Hindlimb muscle (tissue), 1 donor: ENCODE results near the gene STARD13. TPM values are rescaled to one million over a fixed set of nuclear protein-coding genes. Genes with fewer than 3 reads are reported as not detected.

ENCODE experiments used
- DNase-seq: peaks from one replicate; pipeline ENCODE4 v3.0.0-alpha.2; 2013
- polyA plus RNA-seq: library from polyadenylated mRNA; unstranded; fragments of 120-200 nt; gene quantifications from one replicate; pipeline ENCODE4 v1.2.1, GENCODE V29; 2013; ENCODE audit not compliant: insufficient read length

STARD13 gene
- polyA plus RNA-seq, 1 donor = 22.7 TPM

DNA sequence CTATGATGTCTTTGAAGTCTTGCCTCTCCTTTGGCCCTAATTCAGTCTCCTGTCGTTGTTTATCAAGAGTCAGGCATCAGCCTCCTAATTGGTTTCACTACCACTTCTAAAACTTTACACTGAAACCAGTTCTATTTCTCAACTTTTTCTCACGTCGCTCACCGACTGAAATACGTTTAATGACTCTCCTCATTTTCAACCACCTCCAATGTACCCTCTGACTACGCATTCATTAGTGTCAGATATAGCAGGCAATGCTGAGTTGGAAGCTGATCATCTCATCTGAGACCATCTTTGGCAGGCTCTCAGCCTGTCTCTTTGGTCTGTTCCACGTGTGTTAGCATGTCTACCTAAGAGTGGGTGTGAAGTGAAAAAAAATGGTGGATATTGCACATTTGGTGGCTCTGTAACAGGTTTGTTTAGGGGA, 141.2 kb downstream of the STARD13 start:
- DNase-seq = no peak

DNA sequence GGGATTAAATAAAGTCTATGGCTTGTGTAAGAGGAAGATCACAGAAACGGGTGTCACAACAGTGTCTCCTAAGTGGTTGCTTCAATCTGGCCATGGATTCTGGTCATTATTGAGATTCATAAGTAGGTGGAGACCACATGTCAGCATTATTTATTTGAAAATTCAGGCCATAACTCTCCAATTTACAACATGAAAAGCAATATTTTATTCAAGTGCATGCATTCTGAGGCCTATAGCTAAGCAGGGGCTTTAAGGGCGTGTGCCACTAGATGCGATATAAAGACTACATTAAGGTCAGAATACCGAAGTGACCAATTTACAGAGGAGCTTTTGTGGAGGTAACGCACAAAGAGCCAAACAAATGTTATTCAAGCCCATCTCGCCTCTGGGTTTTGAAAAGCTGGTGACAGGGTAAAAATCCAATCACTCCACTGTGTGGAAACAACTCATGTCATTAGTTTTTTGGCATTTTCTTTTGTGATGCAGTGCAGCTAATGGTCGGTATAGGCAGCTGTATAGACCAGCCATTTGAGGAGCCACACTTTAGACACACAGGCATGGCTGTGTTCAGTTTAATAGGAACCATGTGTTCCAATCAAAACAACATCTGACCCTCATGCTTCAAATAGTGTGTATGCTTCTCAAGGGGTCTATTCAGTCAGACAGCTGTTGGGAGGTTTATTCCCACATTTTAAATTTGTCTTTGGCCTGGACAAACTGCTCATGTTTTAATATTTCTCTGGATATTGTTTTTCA, 145.6 kb downstream of the STARD13 start:
- DNase-seq = peak; percentile 53

DNA sequence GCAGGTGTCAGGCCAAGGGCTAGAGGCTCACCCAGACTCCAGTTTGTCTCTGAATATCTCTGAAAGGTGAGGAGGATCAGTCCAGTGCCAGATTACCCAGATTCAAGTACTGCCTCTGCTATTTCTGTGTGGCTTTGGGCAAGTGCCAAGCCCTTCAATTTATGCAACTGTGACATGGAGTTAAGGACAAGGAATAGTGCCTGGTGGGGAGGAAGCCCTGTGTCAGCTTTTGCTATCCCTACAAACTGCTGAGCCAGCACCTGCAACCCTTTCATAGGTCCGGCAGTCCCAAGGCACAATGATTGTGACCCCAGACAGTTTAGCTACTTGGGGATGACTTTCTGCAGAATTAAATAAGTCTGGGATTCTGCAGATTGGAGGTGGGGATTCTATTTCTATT, 146.4 kb downstream of the STARD13 start:
- peak; percentile 59 for DNase-seq

DNA sequence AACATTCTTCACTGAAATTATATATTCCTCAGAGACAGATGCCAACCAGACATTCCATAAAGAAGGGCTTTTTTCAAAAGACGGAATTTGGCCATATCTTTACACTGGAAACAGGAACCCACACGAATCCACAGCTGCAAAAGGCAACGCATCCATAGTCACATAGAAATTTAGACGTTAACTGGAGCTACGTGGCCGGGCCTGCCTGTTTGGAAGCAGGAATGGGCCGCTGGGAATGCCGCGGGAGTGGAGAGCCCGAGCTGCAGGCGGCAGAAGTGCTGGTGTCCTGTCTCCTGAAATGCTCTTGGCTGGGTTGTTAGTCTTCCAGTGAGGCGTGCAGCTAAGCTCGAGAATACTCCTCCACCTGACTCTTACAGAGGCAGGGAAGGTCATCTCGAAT, 147.1 kb downstream of the STARD13 start:
- DNase-seq = peak; percentile 51

DNA sequence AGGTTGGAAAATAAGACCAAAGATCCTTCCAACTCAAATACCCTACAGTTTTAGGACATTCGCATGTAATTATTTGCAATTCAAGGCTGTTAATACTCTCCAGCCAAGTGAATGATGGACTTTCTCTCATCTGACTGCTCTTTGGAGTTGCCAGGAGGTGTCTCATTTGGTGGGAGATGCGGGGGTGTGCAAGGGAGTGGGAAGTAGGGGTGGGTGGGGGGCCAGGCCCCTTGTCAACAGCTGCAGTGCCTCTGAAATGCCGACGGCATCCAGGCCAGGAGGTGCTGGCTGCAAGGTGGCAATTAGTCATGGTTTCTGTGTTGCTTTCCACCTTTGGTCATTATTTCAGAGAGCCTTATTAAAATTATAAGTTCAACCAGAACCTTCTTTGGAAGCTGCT, 147.8 kb downstream of the STARD13 start:
- no peak for DNase-seq

DNA sequence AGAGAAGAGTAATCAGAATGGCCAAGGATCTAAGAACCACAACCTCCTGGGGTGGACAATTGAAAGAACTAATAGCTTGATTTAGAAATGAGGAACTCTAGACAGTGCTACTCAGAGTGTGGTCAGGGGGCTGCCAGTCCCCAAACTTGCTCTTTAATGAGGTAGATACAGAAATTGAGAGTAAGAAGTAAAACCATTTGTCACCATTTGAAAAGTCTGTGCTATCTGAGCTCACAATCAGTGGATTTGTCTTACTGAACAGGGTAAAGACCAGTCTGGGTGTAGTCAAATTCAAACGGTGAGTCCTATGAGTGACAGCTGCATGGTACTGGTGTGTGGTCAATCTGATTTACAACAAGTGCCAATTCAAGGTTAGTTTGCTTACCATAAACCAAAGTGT, 150.5 kb downstream of the STARD13 start:
- DNase-seq = no peak

DNA sequence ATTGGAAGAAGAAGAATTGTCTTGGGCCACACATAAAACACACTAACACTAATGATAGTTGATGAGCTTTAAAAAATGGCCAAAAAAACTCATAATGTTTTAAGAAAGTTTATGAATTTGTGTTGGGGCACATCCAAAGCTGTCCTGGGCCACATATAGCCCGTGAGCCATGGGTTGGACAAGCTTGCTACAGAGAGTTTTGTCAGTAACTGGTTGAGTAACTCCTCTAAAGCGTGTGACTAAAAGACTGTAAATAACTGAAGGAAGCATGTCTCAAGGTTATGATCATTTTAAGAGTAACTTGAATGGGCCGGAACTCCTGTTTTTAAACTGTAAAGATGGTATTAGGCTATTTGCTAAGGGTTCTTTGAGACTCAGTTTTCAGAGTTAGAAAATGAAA, 151.3 kb downstream of the STARD13 start:
- no peak for DNase-seq

DNA sequence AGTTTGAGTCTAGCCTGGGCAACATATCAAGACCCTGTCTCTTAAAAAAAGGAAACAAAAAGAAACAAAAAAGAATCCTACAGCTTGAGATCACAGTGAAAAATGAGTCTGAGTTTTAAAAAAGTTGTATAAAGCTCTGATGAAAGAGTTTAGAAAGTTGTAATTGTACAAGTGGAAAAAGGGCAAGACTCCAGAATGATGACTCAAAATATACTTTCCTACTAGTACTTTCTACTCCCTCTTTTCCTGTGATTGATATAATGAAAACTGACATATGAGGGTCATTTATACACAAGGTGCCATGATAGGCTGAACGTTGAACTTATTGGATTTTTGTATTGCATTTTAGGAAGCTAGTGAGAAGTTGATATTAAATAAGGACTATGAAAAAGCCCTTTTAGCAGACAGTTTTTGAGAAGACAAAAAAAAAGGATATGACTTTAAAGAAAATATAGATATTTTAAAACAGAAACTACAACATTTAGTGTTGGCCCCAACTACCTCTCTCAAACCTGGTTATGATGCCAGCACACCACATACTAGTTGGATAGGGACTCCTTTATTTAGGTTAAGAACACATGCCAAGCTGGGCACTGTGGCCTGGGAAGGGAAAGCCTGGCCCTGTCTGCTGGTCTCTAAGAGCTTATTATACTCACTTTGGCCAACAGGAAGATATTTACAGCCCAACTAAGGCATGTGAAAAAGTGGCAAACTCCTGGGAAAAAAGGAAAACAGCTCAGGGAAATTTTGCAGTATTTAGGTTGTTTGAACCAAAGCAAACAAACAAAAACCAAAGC, 152.7 kb downstream of the STARD13 start:
- no peak for DNase-seq

DNA sequence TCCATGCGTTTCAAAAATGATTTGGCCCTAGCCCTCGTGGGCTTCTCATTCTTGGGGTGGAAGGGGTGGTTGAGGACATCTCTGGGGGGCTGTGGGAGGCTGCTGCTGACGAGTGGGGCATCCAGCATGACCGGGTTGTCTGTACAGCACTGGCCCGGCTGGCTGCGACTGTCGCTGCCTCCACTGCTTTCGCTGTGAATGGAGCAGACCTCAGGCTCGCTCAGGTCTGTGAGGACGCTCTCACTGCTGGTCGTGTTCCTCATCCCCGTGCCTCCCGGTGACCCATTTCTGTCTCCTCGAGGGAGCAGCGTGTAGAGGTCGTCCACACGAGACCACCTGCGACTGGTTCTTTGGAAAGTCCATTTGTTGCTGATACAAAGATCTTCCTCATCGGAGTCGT, 155.7 kb downstream of the STARD13 start:
- no peak for DNase-seq

DNA sequence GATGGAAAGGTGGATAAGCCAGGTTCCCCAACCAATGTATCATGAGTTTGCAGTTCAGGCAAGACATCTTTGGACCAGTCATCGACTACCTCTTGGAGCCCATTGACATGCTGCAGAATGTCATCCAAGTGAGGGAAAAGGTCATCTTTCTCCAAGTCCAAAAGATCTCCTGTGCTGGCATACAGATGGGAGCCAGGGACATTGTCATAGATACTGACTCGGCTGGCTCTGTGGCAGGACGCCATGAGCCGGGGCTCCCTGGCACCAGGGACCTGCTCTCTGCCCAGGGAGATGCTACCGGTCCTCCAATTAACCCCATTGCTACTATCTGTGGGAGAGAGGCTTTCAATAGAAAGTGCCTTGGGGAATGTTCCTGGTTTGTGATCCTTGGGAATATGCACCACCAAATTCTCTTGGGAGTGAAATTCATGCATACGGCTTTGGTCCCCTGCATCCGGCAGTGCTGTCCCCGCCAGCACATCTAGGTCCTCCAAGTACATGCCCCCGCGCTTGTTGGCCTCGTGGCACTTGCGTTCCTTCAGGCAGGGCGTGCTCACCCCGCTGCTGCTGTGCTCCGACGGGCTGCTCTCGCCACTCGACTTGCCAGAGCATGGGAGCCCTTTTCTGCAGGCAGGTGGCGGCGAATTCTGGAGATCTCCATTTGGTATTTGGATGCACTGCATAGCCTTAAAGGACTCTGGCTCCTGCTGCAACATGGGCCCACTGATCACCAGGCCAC, 156.3 kb downstream of the STARD13 start:
- DNase-seq = no peak

DNA sequence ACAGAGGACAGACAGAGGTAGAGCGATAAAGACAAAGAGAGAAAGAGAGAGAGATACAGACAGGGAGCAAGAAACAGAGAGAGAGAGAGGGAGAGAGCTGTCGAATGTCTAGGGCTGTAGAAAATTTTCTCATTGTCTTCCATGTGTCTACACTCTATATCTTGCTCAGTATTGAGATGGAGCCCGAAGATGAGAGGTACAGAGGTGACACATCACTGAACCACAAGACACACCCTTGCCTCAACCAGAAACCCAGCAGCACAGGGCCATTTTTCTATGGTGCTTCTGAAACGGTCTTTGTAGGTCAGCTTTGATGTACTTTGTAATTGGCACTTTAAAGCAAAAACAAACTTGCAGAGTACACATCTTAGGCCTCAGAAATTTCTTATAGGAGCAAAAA, 157.4 kb downstream of the STARD13 start:
- DNase-seq = no peak

DNA sequence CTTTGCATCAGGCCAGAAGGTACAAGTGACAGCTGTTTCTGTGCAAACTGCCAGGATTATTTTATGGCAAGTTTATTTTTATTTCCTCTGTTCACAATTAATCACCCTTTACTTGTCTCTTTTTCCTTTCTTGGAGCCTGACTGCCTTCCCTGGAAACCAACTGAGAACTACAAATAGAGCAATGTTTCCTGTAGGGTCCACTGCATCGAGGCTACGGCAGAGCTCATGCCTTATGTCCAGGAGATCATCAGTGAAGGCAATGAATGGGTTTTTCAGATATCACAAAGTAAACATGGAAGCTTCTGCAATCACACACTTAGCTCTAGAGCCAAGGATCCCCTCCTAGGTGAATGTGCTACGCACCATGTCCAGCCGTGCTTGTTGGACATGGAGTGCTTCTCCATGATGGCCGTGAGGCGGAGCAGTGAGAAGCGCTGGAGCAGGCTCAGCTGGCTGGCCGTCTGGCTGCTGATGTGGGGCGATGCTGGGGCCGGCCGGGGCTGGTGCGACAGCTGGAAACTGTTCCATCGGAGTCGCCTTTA, 158.5 kb downstream of the STARD13 start:
- DNase-seq = no peak

DNA sequence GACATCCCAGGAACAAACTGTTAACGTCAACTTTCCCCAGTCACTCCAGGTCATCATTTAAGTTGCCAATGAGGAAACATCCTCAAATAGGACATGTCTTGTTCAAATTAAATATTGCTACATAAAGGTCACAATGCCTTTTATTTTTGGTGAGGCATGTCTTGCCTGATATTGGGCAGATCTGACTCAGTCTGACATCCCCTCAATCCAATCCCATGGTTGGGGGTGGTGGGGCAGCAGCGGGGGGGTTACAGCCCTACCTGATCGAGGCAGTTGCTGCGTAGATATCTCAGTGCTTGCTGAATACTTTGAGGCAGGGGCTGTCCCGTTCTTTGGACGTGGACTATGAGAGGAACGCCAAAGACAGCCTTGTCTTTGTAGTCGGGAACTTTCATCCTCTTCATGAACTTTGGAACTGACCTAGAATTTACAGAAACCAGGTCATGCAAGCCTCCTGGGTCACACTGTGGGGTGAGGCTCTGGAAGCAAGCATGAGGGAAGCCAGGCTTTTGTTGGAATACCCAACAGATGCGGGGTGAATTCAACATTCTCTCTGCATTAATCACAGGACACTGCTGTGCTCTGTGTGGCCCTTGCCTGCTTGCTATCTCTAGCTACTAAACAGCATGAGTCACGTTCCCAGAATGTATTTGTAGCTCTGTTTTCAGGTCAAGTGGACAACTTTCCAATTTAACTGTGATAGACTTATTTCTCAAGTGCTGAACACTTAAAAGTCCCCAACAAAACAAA, 159.6 kb downstream of the STARD13 start:
- no peak for DNase-seq

DNA sequence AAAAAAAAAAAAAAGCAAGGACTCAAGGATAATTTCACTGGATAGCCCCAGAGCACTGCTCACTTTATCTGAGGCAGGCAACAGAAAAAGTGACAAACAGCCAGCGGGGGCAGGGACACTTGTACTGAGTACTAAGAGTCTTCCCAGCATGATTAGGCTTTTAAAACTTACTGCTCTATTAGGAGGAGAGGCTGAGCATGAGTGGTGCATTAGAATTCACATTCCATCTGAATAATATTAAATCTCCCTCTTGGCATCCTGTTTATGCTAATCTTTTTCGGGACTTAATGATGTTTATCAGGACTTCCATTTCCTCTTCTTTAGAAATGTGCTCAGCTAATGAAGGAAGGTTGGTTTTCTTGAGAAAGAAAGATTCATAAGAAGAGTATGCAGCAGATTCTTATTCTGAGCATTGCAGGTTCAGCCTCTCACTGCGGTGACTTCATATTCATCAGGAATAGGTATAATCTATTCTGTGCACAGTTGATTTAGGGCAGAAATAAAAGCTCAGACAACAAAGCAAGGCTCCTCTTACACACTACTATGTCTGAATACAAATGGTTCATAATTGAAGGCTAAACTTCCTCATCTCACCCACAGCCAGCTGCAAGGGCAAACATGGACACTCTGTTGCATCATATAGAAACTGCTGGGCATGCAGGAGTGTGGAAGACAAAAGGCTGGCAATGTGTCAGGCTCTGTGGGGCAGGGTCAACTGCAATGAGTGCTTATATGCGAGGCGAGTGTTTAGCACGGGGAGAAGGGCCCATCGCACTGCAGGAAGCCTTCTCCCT, 162.3 kb downstream of the STARD13 start:
- no peak for DNase-seq

DNA sequence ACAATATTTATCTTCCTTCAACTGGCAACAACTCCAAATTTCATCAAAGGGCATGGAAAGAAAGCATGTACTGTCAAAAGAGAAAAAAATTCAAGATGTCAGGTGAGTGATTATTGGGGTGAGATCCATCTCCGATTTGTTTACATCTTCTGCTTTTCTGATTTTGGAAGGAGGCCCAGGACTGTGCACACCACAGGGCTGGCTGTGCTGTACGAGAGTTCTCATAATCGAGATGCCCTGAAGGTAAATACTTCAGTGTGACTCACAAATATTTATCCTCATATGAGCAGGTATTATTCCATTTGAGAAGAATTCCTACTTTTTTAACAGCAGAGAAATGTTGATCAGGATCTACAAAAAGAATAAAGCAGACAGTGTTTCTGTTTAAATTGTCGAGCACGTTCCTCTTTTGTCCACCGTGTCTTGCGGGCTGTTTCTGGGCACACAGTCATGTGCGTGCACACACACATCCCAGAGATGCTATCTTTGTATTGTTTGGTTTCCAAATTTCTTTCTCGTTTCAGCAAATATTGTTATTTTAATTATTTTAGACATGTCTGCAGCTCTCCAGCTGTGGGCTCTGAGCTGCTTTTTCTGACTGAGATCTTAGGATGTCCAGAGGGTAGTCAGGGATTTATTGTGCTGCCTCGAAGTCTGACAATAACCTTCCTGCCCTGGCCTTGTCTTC, 165.6 kb downstream of the STARD13 start:
- no peak for DNase-seq

DNA sequence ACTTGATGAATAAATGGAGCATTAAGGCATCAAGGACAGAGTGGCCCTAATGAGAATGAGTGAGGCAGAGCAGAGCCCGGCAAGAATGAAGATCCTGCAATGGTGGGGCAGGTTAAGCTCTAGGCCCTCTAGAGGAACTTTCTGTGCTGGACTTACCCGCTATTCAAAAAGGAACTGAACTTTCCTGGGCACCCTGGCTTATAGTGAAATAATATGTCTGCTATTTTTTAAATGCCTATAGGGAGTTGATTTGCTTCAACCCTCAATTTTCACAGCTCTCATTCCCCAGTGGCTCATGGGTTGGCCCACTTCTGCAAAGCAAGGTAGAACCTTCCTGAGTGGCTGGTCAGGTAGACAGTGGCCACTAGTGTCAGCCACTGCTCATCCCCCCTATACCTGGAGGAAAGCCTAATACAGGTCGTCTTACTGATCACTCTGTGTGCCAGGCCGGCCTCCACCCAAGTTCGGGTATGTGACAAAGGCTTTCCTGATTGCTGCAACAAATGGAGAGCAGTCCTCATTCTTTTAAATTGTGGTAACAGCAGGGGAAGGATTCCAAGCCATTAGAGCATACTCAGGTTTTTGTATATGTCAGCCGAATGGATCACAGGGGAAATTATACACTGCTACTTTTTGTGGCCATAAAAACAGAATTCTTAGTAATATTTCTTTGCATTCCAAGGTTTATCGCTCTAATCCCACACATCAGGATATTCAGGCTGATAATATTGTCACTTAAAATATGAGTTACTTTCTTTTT, 166.4 kb downstream of the STARD13 start:
- DNase-seq = no peak

DNA sequence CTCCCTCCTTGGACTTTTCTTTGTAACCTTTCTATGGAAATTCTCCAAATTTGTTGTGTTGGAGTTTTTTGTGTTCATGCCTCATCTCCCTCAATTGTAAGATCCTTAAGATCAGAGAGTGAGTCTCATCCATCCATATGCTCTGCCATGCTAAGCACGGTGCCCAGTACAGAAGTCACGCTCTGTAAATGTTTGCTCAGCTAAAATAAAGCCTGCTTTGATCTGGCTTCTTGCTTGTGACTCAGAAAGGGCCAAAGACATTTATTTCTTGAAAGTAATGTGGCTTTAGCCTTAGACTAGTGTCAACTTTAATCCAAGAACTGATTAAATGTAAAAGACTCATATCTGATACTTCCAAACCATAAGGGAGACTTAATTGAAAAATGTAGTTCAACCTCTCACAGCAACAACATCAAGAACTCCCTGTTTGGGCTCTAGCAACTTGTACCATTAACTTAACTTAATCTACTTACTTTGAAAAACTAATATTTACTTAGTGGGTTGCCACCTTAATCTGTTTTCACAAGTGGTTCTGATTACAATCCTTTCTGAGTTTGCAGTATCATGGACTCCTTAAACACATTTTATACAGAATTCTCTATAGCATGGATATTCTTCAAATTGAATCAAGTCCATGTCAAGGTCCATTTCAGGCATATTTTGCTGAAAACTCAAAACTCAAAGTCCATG, 169.1 kb downstream of the STARD13 start:
- no peak for DNase-seq

DNA sequence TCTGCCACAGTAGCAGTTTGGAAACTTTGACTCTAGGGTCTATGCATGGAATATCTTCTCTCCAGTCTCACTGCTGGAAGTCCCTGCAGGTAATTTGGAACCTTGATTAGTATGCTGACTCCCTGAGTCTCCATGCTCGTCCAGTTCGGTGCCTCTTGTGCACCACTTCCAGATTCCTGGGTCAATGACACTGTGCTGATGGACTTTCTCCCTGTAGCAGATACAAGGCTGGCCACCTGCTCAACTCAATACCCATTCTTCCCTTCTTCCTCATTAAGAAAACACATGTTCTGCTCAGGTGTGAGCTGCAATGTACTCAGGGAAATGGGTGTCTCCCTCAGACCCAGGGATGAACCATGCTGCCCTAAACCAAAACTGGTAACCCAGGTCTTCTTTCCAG, 170.3 kb downstream of the STARD13 start:
- no peak for DNase-seq

DNA sequence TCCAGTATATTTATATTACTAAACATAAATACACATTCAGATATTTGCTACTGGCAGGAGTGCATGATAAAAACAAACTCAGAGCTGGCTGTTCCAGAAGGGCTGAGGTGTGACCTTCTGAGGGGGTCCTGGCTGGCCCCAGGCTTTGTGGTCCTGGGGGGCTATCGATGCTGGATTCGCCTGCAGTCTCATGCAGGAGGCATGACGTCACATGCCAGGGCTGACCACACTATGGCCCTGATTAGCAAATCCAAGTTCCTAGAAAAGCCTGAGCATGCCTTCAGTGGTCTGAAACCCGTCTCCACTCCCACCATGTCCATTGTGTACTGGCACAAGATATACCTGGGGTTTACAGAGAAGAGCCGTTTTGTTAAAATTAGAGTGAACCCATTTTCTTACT, 171.4 kb downstream of the STARD13 start:
- no peak for DNase-seq
